GM18907 (cell line): Measurements from ENCODE around the gene APOA1.
"Not testable (repeated sequence)": the region's sequence is repeated elsewhere in the genome, so short reads cannot be mapped to it uniquely, and the experiment has no call there.

ENCODE experiments used
- ATAC-seq: cut with Tn5 transposase; IDR thresholded peaks from one replicate; pipeline ENCODE4 v1.9.1; 2021; ENCODE audit warnings: mild to moderate bottlenecking, moderate library complexity; ENCODE audit not compliant: unreplicated experiment

The APOA1 gene

GRCh38 chr11:116835042-116835772 lies 2.2 kb downstream of the APOA1 start:
- peak; percentile 12 for ATAC-seq

GRCh38 chr11:116834535-116835041 lies 2.8 kb downstream of the APOA1 start:
- ATAC-seq = not testable (repeated sequence)

GRCh38 chr11:116833816-116834534 lies 3.4 kb downstream of the APOA1 start:
- no peak for ATAC-seq

GRCh38 chr11:116833491-116833815 lies 4.0 kb downstream of the APOA1 start:
- ATAC-seq = no peak

- ATAC-seq = no peak
Measured at GRCh38 chr11:116832350-116833290, 4.8 kb downstream of the APOA1 start.

- ATAC-seq = no peak
Measured at GRCh38 chr11:116831790-116832349, 5.6 kb downstream of the APOA1 start.

GRCh38 chr11:116830184-116830912 lies 7.1 kb downstream of the APOA1 start:
- no peak for ATAC-seq

- no peak for ATAC-seq
Measured at GRCh38 chr11:116829525-116830183, 7.8 kb downstream of the APOA1 start, which contains the start of gene APOC3. TSS of gene APOC3 (plus strand) at chr11:116829907. CDS start at chr11:116830583, 676 bp downstream.

GRCh38 chr11:116828632-116829524 lies 8.5 kb downstream of the APOA1 start:
- no peak for ATAC-seq

- ATAC-seq = no peak
Measured at GRCh38 chr11:116827461-116827860, 10.0 kb downstream of the APOA1 start.

- ATAC-seq = no peak
Measured at GRCh38 chr11:116826751-116827431, 10.5 kb downstream of the APOA1 start.

- no peak for ATAC-seq
Measured at GRCh38 chr11:116825854-116826750, 11.3 kb downstream of the APOA1 start.

- no peak for ATAC-seq
Measured at GRCh38 chr11:116825434-116825833, 12.0 kb downstream of the APOA1 start.

- ATAC-seq = no peak
Measured at GRCh38 chr11:116823031-116823843, 14.2 kb downstream of the APOA1 start, which contains the start of gene APOA4. TSS of gene APOA4 (minus strand) at chr11:116823304. CDS start at chr11:116823191, 113 bp downstream.

GRCh38 chr11:116822575-116822974 lies 14.8 kb downstream of the APOA1 start:
- ATAC-seq = no peak
